ENCODE data around the gene MSI2.

Gene MSI2

DNA sequence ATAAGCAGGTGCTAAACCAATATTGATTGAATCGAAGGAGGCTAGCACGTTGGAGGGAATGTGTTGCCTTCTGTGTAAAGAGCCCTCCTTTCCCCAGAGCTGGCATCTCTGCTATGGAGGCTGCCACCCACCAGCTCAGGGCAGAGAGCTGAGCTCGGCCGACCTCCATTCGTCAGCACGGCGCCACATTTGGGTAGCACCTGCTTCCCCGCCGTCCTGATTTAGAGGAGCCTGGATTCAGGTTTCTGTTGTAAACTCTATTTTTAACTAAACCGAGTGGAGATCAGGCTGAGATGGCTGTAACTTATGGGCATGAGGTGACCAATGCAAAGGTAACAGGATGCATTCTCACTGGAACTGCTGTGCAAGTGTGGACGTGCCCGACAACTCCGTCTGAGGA lies 316.3 kb downstream of the MSI2 start:
- H3K27me3 ChIP-seq (ENCODE audit: insufficient read depth, low read length): no peaks in the 10 kb centered on the region
- 0 out of 2 replicates have a peak, but pooled peaks cover 3% of the 10 kb centered on the region for H3K79me2 ChIP-seq (ENCODE audit: insufficient read depth, low read length)

DNA sequence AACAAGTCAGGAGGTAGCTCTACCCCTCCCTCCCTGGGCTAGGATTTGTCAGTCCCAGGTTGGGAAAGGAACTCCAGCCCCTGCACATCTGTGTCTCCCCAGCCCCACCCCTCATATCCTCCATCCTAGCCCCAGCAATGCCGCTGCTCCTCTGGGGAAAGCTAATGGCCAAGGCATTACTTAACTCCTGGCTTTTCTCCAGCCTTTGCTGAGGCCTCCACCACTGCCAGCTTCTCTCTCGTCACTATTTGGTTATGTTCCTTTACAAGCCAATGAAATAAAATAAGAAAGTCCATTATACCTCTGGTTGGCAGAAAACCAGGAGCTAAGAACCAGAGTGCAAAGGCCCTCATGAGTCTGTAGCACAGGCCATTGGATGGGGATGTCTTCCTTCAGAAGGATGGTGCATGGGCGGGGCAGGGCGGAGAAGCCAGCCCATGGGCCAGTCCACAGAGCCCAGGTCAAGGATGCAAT lies 317.8 kb downstream of the MSI2 start:
- H3K36me3 ChIP-seq (ENCODE audit: insufficient read depth, low read length): peaks cover 51% of the 10 kb centered on the region; the same call in 1 of the 2 replicates
- H3K9me2 ChIP-seq (ENCODE audit: low read depth, low read length): no peaks in the 10 kb centered on the region
- no peak overlapping the region for H3K4me2 ChIP-seq (ENCODE audit: low read length)
- H3K4me3 ChIP-seq (ENCODE audit: low read depth, low read length, poor library complexity, severe bottlenecking): no peak overlapping the region
- TF ChIP-seq EZH2 (IDR thresholded peaks at IDR 0.05; ENCODE audit: borderline replicate concordance, low read length): no peak
- TF ChIP-seq, protein P1, sequence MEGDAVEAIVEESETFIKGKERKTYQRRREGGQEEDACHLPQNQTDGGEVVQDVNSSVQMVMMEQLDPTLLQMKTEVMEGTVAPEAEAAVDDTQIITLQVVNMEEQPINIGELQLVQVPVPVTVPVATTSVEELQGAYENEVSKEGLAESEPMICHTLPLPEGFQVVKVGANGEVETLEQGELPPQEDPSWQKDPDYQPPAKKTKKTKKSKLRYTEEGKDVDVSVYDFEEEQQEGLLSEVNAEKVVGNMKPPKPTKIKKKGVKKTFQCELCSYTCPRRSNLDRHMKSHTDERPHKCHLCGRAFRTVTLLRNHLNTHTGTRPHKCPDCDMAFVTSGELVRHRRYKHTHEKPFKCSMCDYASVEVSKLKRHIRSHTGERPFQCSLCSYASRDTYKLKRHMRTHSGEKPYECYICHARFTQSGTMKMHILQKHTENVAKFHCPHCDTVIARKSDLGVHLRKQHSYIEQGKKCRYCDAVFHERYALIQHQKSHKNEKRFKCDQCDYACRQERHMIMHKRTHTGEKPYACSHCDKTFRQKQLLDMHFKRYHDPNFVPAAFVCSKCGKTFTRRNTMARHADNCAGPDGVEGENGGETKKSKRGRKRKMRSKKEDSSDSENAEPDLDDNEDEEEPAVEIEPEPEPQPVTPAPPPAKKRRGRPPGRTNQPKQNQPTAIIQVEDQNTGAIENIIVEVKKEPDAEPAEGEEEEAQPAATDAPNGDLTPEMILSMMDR (IDR thresholded peaks at IDR 0.05; ENCODE audit: low read length): no peak
- no peak overlapping the region for H2AFZ ChIP-seq (ENCODE audit: low read length)
- no peaks in the 10 kb centered on the region for H3K9me3 ChIP-seq (ENCODE audit: low read length)
- H3K79me2 ChIP-seq (ENCODE audit: insufficient read depth, low read length): 0 out of 2 replicates have a peak, but pooled peaks cover 3% of the 10 kb centered on the region
- H4K20me1 ChIP-seq (ENCODE audit: insufficient read depth, low read length): no peaks in the 10 kb centered on the region
- peaks cover 5% of the 10 kb centered on the region for H3K4me1 ChIP-seq (ENCODE audit: insufficient read depth, low read length, severe bottlenecking)
- H3K27me3 ChIP-seq (ENCODE audit: insufficient read depth, low read length): no peaks in the 10 kb centered on the region
- no peaks in the 10 kb centered on the region for H3F3A ChIP-seq (ENCODE audit: insufficient read depth, low read length)
- H3K9ac ChIP-seq (ENCODE audit: low read length): no peak overlapping the region
- H3K27ac ChIP-seq (ENCODE audit: low read depth, low read length, poor library complexity, severe bottlenecking): no peak overlapping the region

More for the DNA sequence above, 316.3 kb downstream of the MSI2 start:
- Histone ChIP-seq H3K9me2 (ENCODE audit: low read depth, low read length) (no peaks in the 10 kb centered on the region), H2AFZ (ENCODE audit: low read length) (no peak overlapping the region), H4K20me1 (ENCODE audit: insufficient read depth, low read length) (no peaks in the 10 kb centered on the region), H3K4me2 (ENCODE audit: low read length) (no peak overlapping the region), H3F3A (ENCODE audit: insufficient read depth, low read length) (no peaks in the 10 kb centered on the region), H3K9ac (ENCODE audit: low read length) (no peak overlapping the region), H3K4me3 (ENCODE audit: low read depth, low read length, poor library complexity, severe bottlenecking) (no peak overlapping the region), H3K9me3 (ENCODE audit: low read length) (no peaks in the 10 kb centered on the region), H3K36me3 (ENCODE audit: insufficient read depth, low read length) (peaks cover 56% of the 10 kb centered on the region; the same call in 1 of the 2 replicates), H3K4me1 (ENCODE audit: insufficient read depth, low read length, severe bottlenecking) (peaks cover 4% of the 10 kb centered on the region), H3K27ac (ENCODE audit: low read depth, low read length, poor library complexity, severe bottlenecking) (no peak overlapping the region)
- no peak for TF ChIP-seq EZH2 (IDR thresholded peaks at IDR 0.05; ENCODE audit: borderline replicate concordance, low read length)

DNA sequence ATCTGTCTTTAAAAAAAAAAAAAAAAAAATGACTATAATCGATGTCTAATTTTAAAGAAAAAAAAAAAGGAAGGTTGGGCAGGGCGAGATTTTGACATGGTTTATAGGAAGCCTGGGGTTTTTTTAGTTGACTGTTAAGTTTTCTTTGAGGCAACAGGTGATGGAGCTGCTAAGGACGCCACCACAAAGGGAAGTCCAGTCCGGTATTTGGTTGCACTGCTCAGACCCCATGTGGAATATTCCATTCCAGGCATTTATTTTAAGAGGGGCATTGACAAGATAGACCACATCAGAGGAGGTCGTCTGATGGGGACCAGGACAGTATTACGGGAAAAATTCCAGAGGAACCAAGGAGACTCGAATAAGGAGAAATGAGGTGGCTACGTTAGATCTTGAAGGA lies 320.4 kb downstream of the MSI2 start:
- H3K79me2 ChIP-seq (ENCODE audit: insufficient read depth, low read length): 0 out of 2 replicates have a peak, but pooled peaks cover 3% of the 10 kb centered on the region
- H3K4me2 ChIP-seq (ENCODE audit: low read length): no peak overlapping the region
- H3K27ac ChIP-seq (ENCODE audit: low read depth, low read length, poor library complexity, severe bottlenecking): no peak overlapping the region
- TF ChIP-seq EZH2 (IDR thresholded peaks at IDR 0.05; ENCODE audit: borderline replicate concordance, low read length): no peak
- TF ChIP-seq, protein P1 (IDR thresholded peaks at IDR 0.05; ENCODE audit: low read length): no peak
- H3K4me1 ChIP-seq (ENCODE audit: insufficient read depth, low read length, severe bottlenecking): peaks cover 8% of the 10 kb centered on the region
- H3K9me3 ChIP-seq (ENCODE audit: low read length): no peaks in the 10 kb centered on the region
- H3K36me3 ChIP-seq (ENCODE audit: insufficient read depth, low read length): peaks cover 56% of the 10 kb centered on the region; the same call in 1 of the 2 replicates
- H3K4me3 ChIP-seq (ENCODE audit: low read depth, low read length, poor library complexity, severe bottlenecking): no peak overlapping the region
- no peaks in the 10 kb centered on the region for H4K20me1 ChIP-seq (ENCODE audit: insufficient read depth, low read length)
- H2AFZ ChIP-seq (ENCODE audit: low read length): no peak overlapping the region
- no peak overlapping the region for H3K9ac ChIP-seq (ENCODE audit: low read length)
- no peaks in the 10 kb centered on the region for H3K27me3 ChIP-seq (ENCODE audit: insufficient read depth, low read length)
- no peaks in the 10 kb centered on the region for H3F3A ChIP-seq (ENCODE audit: insufficient read depth, low read length)
- no peaks in the 10 kb centered on the region for H3K9me2 ChIP-seq (ENCODE audit: low read depth, low read length)
